Epithelial cell of proximal tubule (primary cell): Measurements from ENCODE around the gene FCN2. TPM values are rescaled to one million over a fixed set of nuclear protein-coding genes. Genes with fewer than 3 reads are reported as not detected.

Experiments used
- DNase-seq: peaks from one replicate; pipeline ENCODE4 v3.0.0-alpha.2; 2011; ENCODE audit warnings: low read depth
- H3K4me3 ChIP-seq: 2 replicates; pipeline ENCODE4 v1.5.1; 2011; ENCODE audit warnings: low read depth, mild to moderate bottlenecking, low read length
- total RNA-seq: library from RNA; depleted of rRNA; stranded (reverse); fragments of >200 nt; gene quantifications from 2 replicates; pipeline ENCODE4 v1.2.3, GENCODE V29; 2015
- TF ChIP-seq, protein P1 (sequence below): conservative IDR thresholded peaks from 2 replicates; pipeline ENCODE4 v1.5.1; 2012; ENCODE audit warnings: low read depth, mild to moderate bottlenecking, low read length

The FCN2 gene
- total RNA-seq, 1 donor from 2014 or later: not detected

DNA sequence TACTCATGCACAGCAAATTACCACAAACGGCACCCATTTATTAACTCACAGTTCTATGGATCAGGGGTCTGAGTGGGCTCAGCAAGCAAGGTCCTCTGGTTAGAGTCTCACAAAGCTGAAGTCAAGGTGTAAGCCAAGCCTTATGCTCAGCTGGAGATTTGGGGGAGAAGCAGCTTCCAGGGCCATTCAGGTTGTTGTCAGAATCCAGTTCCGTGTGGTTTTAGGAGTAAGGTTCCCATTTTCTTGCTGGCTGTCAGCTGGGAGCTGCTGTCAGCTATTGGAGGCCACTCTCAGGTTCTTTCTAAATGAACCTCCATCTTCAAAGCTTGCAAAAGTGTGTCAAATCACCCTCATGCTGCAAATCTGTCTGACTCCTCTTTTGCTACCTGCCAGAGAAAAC lies 17.7 kb downstream of the FCN2 start:
- TF ChIP-seq, protein P1, sequence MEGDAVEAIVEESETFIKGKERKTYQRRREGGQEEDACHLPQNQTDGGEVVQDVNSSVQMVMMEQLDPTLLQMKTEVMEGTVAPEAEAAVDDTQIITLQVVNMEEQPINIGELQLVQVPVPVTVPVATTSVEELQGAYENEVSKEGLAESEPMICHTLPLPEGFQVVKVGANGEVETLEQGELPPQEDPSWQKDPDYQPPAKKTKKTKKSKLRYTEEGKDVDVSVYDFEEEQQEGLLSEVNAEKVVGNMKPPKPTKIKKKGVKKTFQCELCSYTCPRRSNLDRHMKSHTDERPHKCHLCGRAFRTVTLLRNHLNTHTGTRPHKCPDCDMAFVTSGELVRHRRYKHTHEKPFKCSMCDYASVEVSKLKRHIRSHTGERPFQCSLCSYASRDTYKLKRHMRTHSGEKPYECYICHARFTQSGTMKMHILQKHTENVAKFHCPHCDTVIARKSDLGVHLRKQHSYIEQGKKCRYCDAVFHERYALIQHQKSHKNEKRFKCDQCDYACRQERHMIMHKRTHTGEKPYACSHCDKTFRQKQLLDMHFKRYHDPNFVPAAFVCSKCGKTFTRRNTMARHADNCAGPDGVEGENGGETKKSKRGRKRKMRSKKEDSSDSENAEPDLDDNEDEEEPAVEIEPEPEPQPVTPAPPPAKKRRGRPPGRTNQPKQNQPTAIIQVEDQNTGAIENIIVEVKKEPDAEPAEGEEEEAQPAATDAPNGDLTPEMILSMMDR: no peak
- no peak overlapping the region for H3K4me3 ChIP-seq
- no peak for DNase-seq

DNA sequence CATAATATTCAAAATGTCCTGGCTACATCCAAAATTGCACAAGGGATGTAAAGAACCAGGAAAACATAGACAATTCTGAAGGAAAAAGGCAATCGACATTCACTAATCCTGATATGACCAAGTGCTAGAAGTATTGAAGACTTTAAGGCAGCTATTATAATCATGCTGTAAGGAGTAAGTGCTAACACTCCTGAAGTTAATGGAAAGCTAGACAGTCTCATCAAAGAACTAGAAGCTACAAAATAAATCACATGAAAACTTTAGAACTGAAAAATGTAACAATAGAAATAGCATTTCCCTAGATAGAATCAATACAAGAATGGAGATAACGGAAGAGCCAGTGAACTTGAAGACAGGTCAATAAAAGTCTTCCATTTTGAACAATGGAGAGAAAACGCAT lies 18.6 kb downstream of the FCN2 start:
- H3K4me3 ChIP-seq: no peak overlapping the region
- DNase-seq: no peak
- TF ChIP-seq, protein P1: no peak

DNA sequence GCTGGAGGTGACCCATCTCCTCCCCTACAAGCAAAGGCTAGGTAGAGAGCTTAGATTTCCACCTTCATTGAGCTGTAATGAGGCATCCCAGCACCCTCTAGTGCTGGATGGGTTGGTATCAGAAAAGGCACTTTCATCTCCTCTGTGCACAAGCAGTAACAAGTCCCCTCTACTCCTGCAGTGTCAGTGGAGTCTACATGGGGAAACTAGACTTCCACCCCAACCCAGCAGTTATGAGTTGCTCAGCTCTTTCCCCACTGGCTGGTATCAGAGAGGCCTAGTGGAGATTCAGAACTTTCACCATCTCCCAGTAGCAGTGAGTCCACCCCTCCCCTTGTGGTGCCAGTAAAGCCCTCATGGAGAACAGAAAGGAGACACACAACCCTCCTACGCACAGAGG lies 19.2 kb downstream of the FCN2 start:
- DNase-seq: no peak
- no peak overlapping the region for H3K4me3 ChIP-seq
- TF ChIP-seq, protein P1: no peak

DNA sequence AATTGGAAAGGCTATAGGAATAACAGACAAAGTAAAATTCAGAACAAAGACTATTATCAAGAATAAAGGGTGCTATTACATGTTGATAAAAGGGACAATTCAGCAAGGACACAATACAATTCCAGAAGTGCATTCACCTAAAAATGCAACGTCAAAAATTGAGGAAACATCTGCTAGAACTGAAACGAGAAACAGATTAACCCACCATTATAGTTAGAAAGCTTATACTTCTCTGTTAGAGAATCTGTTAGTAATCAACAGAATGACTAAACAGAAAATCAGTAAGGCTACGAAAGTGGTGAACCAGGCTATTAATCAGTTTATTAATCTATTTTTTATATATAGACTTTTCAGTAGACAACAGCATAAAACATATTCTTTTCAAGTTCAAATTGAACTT lies 22.3 kb downstream of the FCN2 start:
- no peak overlapping the region for H3K4me3 ChIP-seq
- no peak for DNase-seq
- TF ChIP-seq, protein P1: no peak

DNA sequence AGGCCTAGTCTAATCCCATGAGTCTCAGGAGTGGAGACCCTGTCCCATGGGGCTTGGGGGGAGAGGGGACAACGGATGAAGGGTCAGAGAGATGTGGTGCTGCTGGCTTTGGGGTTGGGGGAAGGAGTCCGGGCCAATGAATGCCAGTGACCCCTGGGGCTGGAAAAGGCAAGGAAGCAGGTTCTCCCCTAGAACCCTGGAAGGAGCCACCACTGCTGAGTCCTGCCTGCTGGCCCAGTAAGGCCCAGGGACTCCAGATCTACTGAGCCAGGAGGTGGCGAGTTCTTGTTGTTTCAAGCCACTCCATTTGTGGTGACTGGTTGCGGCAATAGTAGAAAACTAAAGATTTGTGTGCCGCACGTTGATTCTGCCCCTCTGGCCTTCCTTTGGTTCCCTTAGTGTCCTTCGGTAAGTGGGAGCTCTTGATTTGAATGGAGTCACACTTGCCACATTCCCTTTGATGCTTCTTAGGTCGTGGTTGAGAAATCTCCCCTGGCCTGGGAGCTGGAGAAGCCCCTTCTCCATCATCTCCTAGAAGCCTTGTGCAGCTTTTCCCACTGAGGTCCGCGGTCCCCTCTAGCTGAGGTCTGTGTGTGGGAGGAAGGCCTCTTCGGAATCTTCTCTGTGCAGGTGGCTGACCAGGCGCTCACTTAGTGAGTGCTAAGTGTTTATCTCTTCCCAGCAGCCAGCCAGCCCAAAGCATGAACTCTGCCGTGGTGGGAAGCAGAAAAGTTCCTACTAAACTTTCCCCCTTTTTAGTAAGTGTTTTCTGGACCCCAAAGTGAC lies 28.1 kb downstream of the FCN2 start:
- H3K4me3 ChIP-seq: no peak overlapping the region
- DNase-seq: no peak
- TF ChIP-seq, protein P1: no peak

DNA sequence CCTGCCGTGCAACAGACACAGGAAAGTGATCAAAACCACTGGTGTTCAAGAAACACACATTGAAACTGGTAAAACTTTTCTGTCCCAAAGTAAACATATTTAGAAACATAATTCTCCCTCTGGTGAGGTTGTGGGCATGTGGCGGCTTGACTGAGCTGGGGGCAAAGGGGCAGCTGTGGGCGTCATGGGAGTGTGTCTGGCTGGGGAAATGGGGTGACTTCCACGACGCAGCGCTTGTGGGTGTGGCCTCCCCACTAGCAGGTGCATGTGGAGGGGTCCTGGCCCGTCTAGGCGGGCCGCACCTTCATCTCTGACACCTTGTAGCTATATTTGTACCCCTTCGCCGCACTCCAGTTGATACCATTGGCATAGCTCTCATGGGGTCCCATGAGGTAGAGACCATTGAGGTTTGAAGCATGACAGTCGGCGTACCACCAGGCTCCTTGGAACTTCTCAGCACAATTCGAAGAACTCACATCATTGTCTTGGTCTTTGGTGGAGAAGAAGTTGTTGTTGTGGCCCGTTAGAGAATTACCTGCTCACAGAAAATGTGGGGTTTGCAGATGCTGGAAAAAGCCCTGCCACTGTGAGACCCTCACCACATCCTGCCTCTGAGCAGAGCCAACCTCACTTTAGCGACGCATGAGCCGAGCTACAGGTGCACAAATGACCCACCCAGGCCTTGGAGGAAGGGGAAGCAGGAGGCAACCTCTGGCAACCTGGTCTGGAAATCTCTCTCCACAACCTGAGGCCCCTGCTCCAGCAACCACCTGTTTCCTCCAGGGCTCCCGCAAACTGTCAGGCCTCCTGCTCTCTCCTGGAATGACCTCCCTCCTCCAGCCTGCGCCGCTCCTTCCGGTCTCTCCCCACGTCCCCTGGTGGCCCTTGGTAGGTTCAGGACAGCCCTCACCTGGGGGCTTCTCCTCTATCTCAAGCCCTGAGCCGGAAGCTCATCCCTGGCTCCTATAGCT lies 29.2 kb downstream of the FCN2 start:
- no peak overlapping the region for H3K4me3 ChIP-seq
- TF ChIP-seq, protein P1: no peak
- DNase-seq: no peak
